NCI-H82 treated with DMSO at 0.1 percent for 48 hours (cell line): Measurements from ENCODE around the gene CORT.
A peak's percentile ranks its signal among the peaks of the same experiment; 100 is the strongest.
"Not testable (repeated sequence)": the region's sequence is repeated elsewhere in the genome, so short reads cannot be mapped to it uniquely, and the experiment has no call there.

Source experiments
- DNase-seq: peaks from one replicate; lab custom pipeline; 2025; ENCODE audit not compliant: unreplicated experiment; lab: John Stamatoyannopoulos, UW

Gene CORT

DNA sequence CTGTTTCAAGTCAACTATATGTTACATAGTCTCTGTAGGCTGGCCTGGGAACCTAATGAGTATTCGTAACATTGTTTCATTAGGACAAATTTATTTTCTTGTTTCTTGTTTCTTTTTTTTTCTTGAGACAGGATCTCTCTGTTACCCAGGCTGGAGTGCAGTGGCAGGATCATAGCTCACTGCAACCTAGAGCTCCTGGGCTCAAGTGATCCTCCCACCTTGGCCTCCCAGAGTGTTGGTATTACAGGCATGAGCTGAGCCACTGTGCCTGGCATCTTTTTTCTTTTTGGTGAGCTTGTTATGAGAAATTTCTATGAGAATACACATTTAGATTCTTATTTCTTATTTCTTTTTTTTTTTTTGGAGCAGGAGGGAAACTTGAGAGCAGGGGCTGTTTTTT, 12.8 kb upstream of the CORT start:
- no peak for DNase-seq

DNA sequence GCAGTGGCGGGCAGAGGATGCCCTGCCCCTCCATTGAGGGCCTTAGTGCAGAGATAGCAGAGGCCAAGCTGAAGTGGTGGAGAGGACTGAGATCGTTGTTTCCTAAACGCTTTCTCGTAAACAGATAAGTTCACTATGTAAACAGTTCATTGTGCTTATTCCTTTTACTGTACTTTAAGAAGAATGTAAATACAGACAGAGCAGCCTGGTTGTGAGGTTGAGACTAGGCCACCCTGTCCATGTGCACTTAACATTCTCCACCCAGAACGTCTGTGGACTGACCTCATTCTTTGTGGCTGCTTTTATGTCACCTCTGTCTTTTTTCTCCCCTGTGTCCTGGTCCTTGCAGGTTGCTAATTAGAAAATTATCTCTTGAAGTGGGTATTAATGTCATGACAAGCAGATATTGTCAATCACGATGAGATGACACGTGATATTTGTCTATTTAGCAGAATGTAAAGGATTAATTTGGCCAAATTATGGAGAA, 11.1 kb upstream of the CORT start:
- no peak for DNase-seq

DNA sequence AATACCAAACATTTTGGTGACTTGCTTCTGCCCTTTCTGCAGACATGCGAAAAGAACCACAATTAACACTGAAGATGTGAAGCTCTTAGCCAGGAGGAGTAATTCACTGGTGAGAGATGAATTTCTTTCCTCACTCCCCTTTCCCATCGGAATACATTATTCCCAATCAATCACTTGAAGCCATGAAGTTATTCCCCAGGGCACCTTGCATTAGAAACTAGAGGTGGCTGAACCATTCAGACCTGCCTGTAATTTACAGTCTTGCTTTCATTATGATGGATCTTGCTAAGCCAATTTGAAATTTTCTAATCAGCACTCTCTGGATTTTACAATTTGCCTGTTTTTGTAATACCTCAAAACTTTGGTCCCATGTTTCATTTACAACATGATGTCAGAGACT, 9.5 kb upstream of the CORT start:
- no peak for DNase-seq

DNA sequence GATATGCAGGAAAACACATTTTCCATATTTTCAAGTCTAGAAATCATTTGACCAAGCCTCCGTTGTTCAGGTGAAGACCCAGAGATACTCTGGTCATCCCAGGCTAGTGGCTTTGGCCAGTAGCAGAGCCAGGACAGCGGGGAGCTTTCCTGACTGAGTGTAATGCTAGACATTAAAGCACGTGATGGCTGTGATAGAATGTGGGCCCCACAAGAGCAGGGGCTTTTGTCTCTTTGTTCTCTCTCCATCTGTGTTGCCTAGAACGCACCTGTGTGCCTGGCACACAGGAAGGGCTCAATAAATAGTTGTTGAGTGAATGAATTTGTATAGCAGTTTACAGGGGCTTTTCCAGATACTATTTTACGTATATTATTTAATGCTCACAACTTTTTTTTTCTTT, 9.0 kb upstream of the CORT start:
- DNase-seq, result no peak

DNA sequence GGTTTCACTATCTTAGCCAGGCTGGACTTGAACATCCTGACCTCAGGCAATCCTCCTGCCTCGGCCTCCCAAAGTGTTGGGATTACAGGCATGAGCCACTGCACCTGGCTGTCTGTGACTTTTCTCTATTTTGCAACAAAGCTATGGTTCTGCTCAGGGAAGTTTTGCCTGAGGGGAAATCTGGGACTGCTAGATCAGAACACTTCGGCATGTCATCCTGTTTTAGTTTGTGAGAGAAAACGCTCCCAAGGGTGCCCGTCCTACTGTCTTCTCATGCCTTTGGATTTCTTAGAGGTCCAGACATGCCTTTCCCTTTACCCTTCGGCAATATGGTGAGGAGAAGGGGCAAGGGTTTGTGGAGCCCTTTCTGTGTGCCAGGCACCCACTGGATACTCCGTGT, 5.6 kb upstream of the CORT start:
- DNase-seq, result no peak

DNA sequence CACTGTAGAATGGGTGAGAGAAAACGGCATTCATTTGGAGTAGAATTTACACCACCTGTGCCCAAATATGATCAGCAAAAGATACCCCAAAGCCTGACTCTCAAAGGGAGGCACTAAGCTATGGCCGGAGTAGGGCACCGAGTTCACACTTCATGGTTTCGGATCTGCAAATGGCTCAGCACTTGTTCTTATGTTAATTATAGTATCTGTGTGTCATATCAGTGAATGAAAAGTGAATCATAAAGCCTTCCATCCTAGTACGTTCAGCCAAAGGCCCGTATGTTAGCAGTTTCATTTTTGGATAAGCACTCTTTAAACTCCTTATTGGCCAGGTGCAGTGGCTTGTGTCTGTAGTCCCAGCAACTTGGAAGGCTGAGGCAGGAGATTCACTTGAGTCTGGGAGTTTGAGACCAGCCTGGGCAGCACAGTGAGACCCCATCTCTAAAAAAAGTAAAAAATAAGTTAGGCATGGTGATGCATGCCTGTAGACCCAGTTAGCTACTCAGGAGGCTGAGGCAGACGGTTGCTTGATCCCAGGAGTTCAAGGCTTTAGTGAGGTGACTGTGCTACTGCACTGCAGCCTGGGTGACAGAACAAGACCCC, 4.9 kb upstream of the CORT start:
- DNase-seq, result no peak

DNA sequence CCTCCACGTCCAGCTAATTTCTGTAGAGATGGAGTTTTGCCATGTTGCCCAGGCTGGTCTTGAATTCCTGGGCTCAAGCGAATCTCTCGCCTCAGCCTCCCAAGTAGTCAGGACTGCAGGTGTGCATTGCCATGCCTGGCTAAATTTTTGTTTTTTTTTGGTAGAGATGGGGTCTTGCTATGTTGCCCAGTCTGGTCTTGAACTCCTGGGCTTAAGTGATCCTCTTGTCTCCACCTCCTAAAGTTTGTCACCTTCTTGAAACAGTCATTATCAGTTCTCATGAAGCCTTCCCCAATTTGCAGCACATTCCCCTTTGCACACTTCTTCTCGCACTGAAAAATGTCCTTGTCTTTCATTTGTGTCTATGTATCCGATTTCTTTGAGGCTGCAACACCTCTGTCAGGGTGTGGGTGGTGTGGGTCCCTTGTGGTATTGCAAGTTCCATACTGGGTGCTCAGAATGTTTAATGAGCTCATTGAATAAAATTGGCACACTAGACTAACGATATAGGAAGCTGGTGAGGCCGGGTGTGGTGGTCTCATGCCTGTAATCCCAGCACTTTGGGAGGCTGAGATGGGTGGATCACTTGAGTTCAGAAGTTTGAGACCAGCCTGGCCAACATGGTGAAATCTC, 2.9 kb upstream of the CORT start:
- DNase-seq, result no peak

DNA sequence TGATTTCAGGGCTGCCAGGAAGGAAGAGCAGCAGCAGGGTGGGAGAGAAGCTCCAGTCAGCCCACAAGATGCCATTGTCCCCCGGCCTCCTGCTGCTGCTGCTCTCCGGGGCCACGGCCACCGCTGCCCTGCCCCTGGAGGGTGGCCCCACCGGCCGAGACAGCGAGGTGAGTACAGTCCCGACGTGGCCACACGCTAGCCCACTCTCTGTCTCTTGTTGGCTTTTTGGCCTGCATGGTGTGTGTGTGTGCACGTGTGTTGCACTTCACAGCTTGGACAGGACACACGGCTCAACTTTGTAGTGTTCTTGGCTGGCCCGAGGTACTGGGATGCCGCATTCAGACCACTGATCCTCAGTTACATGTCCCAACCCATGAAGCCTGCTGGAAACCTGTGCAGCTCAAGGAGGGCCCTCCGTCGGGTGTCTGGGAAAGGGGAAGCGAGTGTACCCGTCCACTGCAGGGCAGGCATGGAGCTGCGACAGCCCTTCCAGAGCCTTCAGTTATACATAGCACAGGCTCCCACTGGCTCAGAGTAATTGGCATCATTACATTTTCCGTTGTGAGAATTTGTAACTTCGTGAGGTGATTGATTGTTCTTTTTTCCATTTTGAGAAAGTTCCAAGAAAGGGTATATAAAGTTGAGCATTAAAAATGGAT, 454 bp downstream of the CORT start:
- no peak for DNase-seq

DNA sequence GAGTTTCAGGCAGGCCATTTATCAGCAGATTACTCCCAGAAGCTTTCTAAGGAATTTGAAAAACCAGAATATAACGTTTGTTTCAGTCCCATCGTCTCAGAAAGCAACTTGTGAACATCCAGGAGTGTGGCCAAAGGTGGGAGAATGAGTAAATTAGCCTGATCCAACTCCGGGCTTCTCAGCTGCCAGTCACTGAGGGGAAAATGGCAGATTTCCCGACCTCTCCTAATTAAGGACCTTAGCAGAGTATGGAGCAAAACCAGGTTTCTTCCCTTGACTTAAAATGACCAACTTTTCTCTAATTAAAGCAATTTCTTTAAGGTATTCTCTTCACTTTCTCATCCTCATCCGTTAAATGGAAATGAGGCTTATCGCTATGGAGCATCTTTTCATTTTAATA, 1.0 kb downstream of the CORT start:
- DNase-seq, result no peak

DNA sequence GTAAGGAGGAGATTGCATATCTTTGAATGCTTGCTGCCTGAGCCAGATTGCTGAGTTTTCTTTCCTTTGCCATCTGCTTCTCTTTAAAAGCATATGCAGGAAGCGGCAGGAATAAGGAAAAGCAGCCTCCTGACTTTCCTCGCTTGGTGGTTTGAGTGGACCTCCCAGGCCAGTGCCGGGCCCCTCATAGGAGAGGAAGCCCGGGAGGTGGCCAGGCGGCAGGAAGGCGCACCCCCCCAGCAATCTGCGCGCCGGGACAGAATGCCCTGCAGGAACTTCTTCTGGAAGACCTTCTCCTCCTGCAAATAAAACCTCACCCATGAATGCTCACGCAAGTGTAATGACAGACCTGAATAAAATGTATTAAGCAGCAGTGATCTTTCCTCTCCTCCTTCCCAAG, 1.5 kb downstream of the CORT start:
- no peak for DNase-seq

DNA sequence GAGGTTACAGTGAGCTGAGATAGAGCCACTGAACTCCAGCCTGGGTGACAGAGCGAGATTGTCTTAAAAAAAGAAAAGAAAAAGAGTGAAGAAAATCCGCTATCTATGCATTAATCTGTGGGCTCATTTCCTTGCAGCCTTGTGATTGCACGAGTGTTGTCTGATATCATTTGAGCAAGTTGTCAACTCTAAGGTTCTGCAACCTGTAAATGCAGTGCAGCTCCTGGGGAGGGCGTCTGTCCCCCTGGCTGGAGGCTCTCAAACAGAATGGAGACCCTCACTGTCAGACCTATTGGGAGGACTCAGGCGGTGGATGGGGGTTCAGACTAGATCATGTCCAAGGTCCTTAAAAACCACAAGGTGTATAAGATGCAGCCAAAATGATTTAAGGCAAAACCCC, 6.2 kb downstream of the CORT start:
- DNase-seq, result no peak

DNA sequence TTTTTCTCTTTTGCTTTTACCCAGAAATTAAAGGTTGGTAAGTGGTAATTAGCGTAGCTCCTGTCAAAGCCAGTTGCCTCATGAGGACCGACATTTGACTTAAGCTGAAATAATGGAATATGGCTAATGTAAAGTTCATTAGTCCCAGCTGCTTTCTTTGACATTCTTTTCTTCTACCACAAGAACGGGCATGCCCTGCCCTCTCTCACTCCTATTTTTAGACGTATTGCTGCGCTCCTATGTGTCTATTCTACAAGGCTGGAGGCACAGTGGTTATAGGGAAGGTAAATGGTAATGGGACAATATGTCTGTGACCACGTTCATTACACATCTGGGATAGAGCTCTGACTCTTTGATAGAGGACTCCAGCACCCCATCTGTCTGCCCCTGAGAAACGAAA, 6.8 kb downstream of the CORT start:
- no peak for DNase-seq

DNA sequence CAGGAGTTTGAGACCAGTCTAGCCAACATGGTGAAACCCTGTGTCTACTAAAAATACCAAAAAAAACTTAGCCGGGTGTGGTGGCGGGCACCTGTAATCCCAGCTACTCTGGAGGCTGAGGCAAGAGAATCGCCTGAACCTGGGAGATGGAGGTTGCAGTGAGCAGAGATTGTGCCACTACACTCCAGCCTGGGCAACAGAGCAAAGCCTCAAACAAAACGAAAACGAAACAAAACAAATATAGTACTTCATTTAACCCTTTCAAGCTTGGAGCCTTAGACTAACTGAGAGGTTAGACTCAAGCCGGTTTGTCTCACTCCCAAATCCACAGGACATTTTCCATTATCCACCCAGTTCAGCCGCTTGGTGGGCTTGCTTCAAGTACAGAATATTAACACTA, 7.6 kb downstream of the CORT start:
- not testable (repeated sequence) for DNase-seq

DNA sequence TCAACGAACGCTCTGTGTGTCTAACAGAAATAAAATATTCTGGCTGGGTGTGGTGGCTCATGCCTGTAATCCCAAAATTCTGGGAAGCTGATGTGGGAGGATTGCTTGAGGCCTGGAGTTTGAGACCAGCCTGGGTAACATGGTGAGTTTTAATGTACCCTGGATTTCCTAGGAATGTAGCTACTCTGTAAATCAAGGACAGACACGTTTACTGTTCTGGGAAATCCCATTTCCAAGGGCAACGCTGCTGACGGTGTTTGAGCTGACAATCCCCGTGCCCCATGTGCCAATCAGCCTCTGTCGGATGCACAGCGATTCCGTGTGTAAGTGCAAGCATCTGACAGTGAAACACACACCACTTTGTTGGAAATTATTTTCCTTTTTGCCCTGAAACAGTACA, 8.0 kb downstream of the CORT start:
- no peak for DNase-seq

DNA sequence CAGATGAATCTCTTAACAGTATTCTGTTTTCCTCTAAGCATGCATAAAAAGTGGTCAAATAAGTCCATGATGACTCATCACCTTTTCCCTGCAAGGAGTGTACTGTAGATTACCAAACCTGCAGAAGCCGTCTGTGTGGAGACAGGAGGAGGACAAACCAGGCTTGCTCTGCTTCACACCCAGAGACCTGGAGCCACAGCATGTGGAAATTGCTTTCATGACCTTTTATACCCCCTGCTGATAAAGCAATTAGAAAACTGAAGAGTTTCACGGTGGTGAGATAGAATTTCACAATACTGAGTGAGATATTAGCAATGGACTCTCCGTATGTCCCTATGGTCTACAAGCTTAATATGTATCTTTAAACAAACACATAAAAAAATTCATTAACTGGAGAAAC, 9.4 kb downstream of the CORT start:
- no peak for DNase-seq

DNA sequence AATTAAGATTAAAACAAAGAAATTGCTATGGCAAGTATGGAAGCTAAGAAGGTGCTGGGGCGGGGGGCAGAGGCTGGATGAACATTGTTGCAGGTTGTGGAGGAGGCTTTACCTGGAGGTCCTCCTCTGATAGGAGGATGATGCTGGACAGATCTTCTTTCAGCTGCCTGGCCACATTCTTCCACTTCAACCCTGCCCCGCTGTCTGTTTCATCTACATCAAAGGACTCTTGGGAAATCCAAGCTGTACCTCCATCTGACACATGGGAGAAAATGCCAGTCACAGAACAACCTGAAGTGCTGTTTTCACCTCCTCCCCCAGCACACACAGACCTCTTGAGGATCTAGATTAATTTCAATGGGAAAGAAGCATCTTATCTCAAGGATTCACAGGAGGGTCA, 17.2 kb downstream of the CORT start:
- DNase-seq, result no peak

DNA sequence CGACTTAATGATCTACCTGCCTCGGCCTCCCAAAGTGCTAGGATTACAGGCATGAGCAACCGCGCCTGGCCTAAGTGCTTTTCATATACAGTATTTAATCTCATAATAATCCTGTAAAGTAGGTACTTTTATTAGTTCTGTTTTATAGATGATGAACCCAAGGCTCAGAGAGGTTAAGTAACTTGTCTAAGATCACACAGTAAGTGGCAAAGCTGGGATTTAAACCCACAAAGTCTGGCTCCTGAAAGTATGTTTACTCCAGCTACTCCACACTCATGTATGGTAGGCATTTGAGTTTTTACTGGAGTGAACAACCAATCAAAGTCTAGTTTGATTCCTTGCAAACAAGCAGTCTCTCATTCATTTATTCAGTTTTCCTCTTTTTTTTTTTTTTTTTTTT, 20.2 kb downstream of the CORT start:
- no peak for DNase-seq

DNA sequence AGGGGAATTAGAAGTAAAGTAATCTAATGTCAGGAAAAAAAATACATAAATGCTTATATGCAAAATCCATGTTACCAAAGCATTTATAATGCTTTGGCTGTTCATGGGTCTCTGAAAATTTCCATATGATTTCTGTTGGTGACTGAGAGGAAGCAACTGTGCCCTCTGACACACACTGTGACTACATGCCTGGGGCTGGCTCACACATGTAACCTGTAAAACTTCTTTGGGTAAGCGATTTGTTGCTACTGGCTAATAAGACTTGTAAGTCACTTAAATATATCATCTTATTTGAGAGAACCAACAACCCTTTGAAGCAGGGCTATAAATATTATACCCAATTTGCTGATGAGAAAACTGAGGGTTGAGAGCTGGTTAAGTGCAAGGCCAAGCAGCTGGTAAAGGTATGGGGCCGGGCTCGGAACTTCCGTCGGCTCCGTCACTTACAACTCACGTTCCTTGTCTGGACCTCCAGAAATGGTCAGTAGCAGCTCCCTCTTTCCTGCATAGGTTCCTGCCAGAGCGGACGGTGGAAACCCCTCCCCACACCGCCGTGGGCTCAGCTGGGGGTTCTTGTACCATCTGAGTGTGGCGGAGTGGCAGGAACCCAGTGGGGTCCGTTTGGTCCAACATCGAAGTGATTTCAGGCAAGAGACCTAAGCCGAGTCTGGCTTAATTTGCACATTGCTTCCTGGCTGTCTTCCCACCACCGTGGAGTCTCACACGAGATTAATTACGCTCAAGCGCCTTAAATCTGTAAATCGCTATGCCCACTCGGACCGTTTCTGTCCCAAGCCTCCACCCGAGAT, 21.8 kb downstream of the CORT start:
- peak; percentile 28 for DNase-seq

DNA sequence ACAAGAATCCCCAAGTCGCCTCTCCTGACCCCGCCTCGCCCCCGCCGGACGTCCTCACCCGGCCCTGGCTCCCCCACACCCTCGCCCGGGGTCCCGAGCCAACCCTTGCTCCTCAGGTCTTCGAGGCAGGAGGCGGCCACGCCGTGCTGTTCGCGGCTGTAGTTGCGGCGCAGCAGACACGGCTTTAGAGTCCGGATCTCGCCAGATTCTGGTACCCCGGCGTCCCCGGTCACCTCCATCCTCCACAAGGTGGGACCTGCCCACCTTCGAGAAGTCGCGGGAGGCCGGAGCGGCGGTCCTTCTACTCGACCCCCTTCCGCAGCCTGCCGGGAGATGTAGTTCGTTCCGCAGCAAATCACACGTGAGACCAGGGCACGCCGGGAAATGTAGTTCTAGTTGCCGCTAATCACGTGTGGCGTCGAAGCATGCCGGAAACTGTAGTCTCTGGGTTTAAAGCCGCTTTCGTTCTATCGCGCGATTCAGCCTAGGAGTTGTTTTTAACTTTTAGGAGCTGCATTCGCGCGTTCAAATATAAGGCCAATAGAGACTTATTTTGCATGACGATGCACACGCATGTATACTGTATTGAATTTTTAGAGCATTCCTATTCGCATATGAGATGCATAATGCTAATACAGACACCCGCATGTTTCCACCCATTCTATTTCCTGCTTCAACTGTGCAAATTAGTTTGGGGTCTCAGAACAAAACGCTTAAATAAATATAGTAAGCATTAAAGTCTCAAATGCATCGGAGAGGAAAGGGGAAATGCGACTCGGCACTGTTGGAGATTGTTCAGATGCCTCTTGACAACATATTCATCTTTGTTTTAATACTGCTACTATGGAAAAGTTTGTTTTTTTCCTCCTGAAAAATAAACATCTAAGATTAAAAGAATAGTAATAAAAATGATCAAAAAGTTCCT, 22.7 kb downstream of the CORT start, which contains the start of gene DFFA:
Gene DFFA, minus strand, starts transcription at position 310 of the 925 bp plus-strand sequence. Its CDS starts 71 bp downstream, at position 239.
- DNase-seq, result peak; percentile 97

DNA sequence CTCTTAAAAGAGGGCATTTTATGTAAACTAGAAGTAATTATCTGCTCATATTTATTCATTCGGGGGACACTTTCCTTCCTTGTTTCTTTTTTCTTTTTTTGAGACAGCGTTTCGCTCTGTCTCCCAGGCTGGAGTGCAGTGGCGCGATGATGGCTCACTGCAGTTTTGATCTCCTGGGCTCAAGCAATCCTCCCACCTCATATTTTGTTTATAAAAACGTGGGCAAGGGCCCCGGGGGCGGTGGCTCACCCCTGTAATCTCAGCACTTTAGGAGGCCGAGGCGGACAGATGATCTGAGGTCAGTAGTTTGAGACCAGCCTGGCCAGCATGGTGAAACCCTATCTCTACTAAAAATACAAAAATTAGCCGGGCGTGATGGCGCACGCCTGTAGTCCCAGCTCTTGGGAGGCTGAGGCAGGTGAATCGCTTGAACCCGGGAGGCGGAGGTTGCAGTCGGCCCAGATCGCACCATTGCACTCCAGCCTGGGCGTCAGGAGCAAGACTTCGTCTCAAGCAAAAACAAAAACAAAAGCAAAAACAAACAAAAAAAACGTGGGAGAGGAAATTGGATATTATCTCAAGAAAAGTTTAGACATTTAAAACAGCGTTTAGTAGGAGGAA, 23.4 kb downstream of the CORT start:
- DNase-seq, result no peak
